ENCODE data around the gene PRSS38. TPM values are rescaled to one million over a fixed set of nuclear protein-coding genes. Genes with fewer than 3 reads are reported as not detected.

Gene PRSS38
- total RNA-seq, 1 donor from 2014 or later: not detected

GRCh38 chr1:227880342-227880924 is 65.0 kb downstream of the PRSS38 start:
- TF ChIP-seq CTCF (IDR thresholded peaks at IDR 0.05): no peak
- Histone ChIP-seq H3K27me3 (no peaks in the 10 kb centered on the region), H3K4me3 (no peak overlapping the region), H3K27ac (no peak overlapping the region), H3K4me1 (peaks cover 0 to 1% of the 10 kb centered on the region in 2 donors), H3K36me3 (no peaks in the 10 kb centered on the region), H3K9me3 (no peaks in the 10 kb centered on the region)
- intact Hi-C loops (cut with DNase I): no loop called here
- peak in 1 of 2 donors; percentile 41 for DNase-seq (ENCODE audit: low spot score in 2 of 2)

GRCh38 chr1:227883073-227883520 is 67.6 kb downstream of the PRSS38 start:
- Histone ChIP-seq H3K4me1 (peaks cover 7 to 12% of the 10 kb centered on the region in 2 donors), H3K4me3 (no peak overlapping the region), H3K36me3 (no peaks in the 10 kb centered on the region), H3K9me3 (no peaks in the 10 kb centered on the region), H3K27me3 (peaks cover 3% of the 10 kb centered on the region), H3K27ac (no peak overlapping the region)
- TF ChIP-seq CTCF (IDR thresholded peaks at IDR 0.05): no peak
- intact Hi-C loops (cut with DNase I): no loop called here
- no peak for DNase-seq (ENCODE audit: low spot score in 2 of 2)

DNA sequence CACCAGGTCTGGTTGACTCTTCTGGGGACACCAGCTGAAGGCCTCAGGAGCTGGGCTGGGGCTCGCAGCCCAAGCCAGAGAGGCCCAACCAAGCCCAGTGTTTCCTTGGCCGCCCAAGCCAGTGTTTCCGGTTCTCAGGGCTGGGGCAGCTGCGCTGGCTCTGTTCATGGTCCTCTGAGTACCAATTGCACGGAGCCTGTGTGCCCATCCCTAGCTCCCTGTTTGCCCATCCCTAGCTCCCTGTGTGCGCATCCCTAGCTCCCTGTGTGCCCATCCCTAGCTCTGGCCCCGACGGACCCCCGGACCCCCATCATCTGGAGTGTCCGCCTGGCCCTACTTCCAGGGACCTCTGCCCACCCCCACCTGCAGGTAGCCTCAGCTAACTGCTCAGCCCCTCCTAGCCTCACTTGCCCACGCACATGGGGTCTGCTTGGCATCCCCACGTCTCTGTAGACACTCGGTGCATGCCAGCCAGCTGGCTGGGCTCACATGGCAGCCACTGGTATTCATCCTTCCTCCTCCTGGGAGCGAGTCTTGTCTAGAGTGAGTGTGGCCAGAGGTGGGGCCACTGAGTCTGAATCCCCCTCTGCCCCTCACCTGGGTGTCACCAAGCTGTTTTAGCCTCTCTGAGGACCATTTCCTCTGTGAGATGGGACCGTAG is 68.3 kb downstream of the PRSS38 start:
- Histone ChIP-seq H3K27me3 (peaks cover 3% of the 10 kb centered on the region), H3K4me3 (no peak overlapping the region), H3K9me3 (no peaks in the 10 kb centered on the region), H3K4me1 (peaks cover 7 to 12% of the 10 kb centered on the region in 2 donors), H3K36me3 (no peaks in the 10 kb centered on the region), H3K27ac (no peak overlapping the region)
- no peak for TF ChIP-seq CTCF (IDR thresholded peaks at IDR 0.05)
- intact Hi-C loops (cut with DNase I): no loop called here
- peak in 1 of 2 donors; percentile 53 for DNase-seq (ENCODE audit: low spot score in 2 of 2)

DNA sequence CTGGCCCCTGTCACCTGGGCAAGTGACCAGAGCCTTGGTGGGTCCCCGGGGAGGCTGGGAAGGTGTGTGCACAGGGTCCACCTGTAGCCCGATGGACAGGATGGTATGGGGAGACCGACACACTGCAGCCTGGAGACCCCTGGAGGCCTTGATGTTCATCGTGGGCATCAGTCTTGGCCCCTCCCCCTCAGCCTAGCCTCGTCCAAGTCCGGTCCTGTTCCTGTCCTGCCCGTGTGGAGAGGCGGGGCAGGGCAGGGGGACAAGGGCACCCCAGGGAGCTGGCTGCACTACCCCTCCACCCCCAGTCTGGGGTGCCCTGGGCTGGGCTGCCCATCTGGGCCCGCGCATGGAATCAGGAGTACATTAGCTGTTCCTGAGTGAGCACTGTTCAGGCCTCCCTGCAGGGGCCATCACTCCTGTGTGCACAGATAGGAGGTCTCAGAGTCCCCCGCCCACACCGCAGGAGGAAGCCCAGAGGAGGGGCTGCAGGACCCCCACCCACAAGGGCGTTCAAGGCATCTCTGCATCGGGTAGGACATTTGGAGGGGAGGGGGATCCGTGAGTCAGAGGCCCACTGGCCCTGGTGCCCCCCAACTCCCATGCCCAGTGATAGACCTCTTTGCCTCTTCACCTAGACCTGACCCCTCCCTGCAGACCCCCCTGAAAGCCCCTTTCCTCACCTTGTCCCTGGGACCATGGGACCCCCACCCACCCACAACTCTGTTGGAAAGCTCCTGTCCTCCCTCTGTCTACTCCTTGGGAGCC is 69.1 kb downstream of the PRSS38 start:
- intact Hi-C loops (cut with DNase I): no loop called here
- H3K9me3 ChIP-seq: no peaks in the 10 kb centered on the region
- DNase-seq (ENCODE audit: low spot score in 2 of 2): peak in 1 of 2 donors; percentile 56
- no peak overlapping the region for H3K27ac ChIP-seq
- no peaks in the 10 kb centered on the region for H3K36me3 ChIP-seq
- no peak for TF ChIP-seq CTCF (IDR thresholded peaks at IDR 0.05)
- no peak overlapping the region for H3K4me3 ChIP-seq
- peaks cover 3% of the 10 kb centered on the region for H3K27me3 ChIP-seq
- H3K4me1 ChIP-seq: peaks cover 7 to 12% of the 10 kb centered on the region in 2 donors

DNA sequence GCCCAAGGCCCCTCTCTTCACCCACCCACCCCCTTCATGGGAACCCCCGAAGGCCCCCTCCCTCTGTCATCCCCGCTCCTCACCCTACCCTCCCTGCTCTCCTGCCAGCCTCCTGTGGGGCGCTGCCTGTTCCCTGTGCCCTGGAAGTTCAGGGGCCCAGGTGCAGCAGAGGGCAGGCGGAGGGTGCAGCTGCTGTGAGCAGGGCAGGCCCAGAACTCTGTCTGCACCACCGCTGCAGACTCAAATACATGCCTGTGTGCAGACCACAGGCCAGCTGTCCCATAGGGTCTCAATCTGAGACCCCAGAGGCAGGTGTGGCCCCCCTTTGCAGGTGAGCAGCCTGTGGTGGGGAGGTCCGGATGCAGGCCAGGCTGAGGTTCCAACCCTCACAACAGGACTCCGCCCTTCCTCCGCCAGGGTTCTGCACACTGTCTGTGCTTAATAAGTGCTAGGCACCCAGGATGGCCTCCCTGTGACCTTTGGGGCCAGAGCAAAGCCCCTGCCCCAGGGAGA is 69.7 kb downstream of the PRSS38 start:
- DNase-seq (ENCODE audit: low spot score in 2 of 2): peak in 1 of 2 donors; percentile 53
- no peak overlapping the region for H3K4me3 ChIP-seq
- intact Hi-C loops (cut with DNase I): no loop called here
- peaks cover 7 to 12% of the 10 kb centered on the region in 2 donors for H3K4me1 ChIP-seq
- H3K27ac ChIP-seq: no peak overlapping the region
- H3K27me3 ChIP-seq: peaks cover 3% of the 10 kb centered on the region
- H3K36me3 ChIP-seq: no peaks in the 10 kb centered on the region
- H3K9me3 ChIP-seq: no peaks in the 10 kb centered on the region
- TF ChIP-seq CTCF (IDR thresholded peaks at IDR 0.05): no peak
